Measurements from ENCODE around the gene KCNH8.

The KCNH8 gene

DNA sequence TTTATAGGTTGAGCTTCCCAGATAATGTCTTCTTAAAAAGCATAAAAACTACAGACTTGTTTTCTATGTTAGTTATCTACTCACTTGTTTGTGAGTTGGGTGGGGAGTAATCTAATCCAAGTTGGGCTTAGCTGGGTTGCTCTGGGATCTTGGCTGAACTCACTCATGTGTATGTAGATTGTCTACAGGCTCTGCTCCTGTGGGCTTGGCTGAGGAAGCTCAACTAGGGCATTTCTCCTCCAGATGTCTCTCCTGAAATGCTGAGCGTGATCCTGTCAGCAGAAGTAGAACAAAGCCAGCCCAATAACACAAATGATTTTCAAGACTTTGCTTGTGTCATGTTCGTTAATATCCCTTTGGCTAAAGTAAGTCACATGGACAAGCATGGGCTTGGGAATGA, 17.3 kb downstream of the KCNH8 start:
- H3K4me3 ChIP-seq, result no peak overlapping the region
- no peaks in the 10 kb centered on the region for H3K36me3 ChIP-seq
- no peaks in the 10 kb centered on the region for H4K20me1 ChIP-seq
- H3K27ac ChIP-seq, result no peak overlapping the region
- H3K9me3 ChIP-seq, result no peaks in the 10 kb centered on the region
- TF ChIP-seq Cebpa-rat (IDR thresholded peaks at IDR 0.05), result no peak
- H3K27me3 ChIP-seq, result no peaks in the 10 kb centered on the region
- no peaks in the 10 kb centered on the region for H3K4me1 ChIP-seq
- no peak overlapping the region for H3K4me2 ChIP-seq
- H3K9ac ChIP-seq, result no peak overlapping the region

- Histone ChIP-seq H3K27me3 (no peaks in the 10 kb centered on the region), H3K27ac (no peak overlapping the region), H3K4me1 (no peaks in the 10 kb centered on the region), H3K4me2 (no peak overlapping the region), H4K20me1 (no peaks in the 10 kb centered on the region), H3K36me3 (no peaks in the 10 kb centered on the region), H3K4me3 (no peak overlapping the region), H3K9ac (no peak overlapping the region), H3K9me3 (no peaks in the 10 kb centered on the region)
- TF ChIP-seq Cebpa-rat (IDR thresholded peaks at IDR 0.05), result no peak
Observed at GRCh38 chr3:19171794-19172193, 23.5 kb downstream of the KCNH8 start.

DNA sequence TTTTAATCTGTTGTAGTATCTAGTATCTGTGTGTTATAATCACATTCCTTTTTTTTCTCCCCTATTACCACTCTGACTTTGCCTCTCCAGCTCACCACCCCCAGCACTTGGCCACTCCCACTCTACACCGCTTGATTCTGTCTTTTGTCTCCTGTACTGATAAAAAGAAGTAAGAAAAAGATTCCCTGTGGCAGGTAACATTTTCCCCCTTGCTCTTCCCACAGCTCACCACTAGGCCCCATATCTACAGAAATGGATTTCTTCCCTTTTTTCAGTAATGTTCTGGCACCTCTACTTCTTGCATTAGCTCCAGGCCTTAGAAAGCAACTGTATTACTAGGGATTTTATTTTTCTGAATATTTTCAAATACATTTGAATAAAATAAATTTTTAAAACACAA, 25.6 kb downstream of the KCNH8 start:
- no peak for TF ChIP-seq Cebpa-rat (IDR thresholded peaks at IDR 0.05)
- Histone ChIP-seq H4K20me1 (no peaks in the 10 kb centered on the region), H3K4me3 (no peak overlapping the region), H3K4me1 (no peaks in the 10 kb centered on the region), H3K27me3 (no peaks in the 10 kb centered on the region), H3K9ac (no peak overlapping the region), H3K4me2 (no peak overlapping the region), H3K27ac (no peak overlapping the region), H3K36me3 (no peaks in the 10 kb centered on the region), H3K9me3 (no peaks in the 10 kb centered on the region)

- no peak for TF ChIP-seq Cebpa-rat (IDR thresholded peaks at IDR 0.05)
- no peak overlapping the region for H3K4me3 ChIP-seq
- H3K27me3 ChIP-seq, result no peaks in the 10 kb centered on the region
- no peaks in the 10 kb centered on the region for H4K20me1 ChIP-seq
- no peak overlapping the region for H3K4me2 ChIP-seq
- H3K9me3 ChIP-seq, result no peaks in the 10 kb centered on the region
- H3K36me3 ChIP-seq, result no peaks in the 10 kb centered on the region
- peaks cover 6% of the 10 kb centered on the region; the same call in 1 of the 2 replicates for H3K4me1 ChIP-seq
- no peak overlapping the region for H3K27ac ChIP-seq
- no peak overlapping the region for H3K9ac ChIP-seq
Observed at GRCh38 chr3:19183584-19183983, 35.3 kb downstream of the KCNH8 start.

DNA sequence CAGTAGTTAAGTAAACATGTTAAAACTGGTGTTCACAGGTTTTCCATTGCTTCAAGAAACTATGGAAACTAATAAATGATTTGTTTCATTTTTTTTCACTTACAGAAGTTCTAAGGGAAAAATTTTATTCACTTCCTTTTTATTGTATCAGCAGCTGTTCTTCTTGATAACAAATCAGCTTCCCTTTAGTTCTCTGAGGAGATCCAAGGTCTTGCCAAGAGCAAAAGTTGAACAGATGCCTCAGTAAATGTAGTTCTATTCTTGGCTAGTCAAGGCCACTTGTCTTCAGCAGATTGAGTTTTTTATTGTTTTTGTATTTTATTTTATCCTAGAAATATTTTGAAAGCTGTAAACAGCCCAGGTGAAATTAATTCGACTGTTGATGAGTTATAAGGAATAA, 41.8 kb downstream of the KCNH8 start:
- Histone ChIP-seq H3K27me3 (no peaks in the 10 kb centered on the region), H3K4me3 (no peak overlapping the region), H3K4me2 (no peak overlapping the region), H3K27ac (no peak overlapping the region), H3K4me1 (no peaks in the 10 kb centered on the region), H3K9ac (no peak overlapping the region), H3K36me3 (no peaks in the 10 kb centered on the region), H4K20me1 (no peaks in the 10 kb centered on the region), H3K9me3 (no peaks in the 10 kb centered on the region)
- no peak for TF ChIP-seq Cebpa-rat (IDR thresholded peaks at IDR 0.05)

DNA sequence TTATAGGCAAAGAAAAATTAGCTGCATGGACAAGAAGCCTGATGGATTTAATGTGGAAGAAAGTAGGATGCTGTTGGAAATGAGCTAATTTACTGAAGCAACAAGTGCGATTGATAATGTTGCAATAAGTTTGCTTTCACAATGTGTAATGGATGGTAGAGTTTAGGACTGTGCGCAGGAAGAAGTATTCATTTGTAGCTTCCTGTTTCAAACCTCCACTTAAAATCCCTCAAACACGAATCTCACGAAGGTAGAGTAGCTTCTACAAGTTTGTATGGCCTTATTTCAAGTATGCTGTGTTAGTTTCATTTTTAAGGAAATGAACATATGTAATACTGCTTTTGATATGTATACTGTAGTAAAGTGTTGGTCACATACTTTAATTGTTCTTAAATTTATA, 42.3 kb downstream of the KCNH8 start:
- Histone ChIP-seq H3K9me3 (no peaks in the 10 kb centered on the region), H4K20me1 (no peaks in the 10 kb centered on the region), H3K4me2 (no peak overlapping the region), H3K4me3 (no peak overlapping the region), H3K9ac (no peak overlapping the region), H3K27ac (no peak overlapping the region), H3K27me3 (no peaks in the 10 kb centered on the region), H3K4me1 (no peaks in the 10 kb centered on the region), H3K36me3 (no peaks in the 10 kb centered on the region)
- TF ChIP-seq Cebpa-rat (IDR thresholded peaks at IDR 0.05), result no peak

DNA sequence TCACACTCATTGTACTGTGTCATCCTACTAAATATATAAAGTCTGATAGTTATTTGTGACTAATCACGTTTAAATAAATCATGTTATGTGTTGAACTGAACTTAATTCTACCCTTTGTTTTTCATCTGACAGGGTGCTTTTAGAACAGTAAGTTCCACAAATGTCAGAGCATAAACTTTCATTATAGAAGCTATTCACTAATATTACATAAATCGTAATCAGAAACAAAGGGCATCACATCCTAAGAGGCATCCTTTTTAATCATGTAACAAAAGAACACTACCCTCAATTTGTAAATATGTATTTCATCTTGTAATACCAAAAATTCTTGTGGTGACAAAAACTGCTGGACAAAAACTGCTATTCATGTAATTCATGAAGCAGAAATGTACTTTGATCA, 50.8 kb downstream of the KCNH8 start:
- no peak for TF ChIP-seq Cebpa-rat (IDR thresholded peaks at IDR 0.05)

DNA sequence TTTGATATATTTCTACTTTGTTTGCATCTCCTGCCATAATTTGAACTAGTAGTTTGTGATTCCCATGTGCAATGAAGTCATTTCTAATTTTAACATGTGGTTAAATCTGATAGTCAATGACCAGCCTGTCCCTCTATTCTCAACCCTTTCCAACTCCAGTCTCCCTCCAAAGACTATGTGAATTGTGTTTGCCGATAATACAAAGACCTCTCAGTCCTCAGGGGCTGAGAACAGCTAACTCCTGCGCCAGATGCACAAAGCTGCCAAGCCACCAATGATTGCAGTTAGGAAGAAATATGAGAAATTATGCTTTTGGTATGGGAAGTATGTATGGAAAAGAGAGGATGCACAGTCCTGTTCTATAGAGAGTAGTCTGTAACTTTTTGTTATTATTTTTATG, 54.0 kb downstream of the KCNH8 start:
- no peak overlapping the region for H3K9ac ChIP-seq
- no peaks in the 10 kb centered on the region for H4K20me1 ChIP-seq
- TF ChIP-seq Cebpa-rat (IDR thresholded peaks at IDR 0.05), result no peak
- no peaks in the 10 kb centered on the region for H3K36me3 ChIP-seq
- no peak overlapping the region for H3K27ac ChIP-seq
- H3K27me3 ChIP-seq, result no peaks in the 10 kb centered on the region
- no peak overlapping the region for H3K4me2 ChIP-seq
- H3K9me3 ChIP-seq, result no peaks in the 10 kb centered on the region
- no peaks in the 10 kb centered on the region for H3K4me1 ChIP-seq
- no peak overlapping the region for H3K4me3 ChIP-seq

More for the DNA sequence above, 50.8 kb downstream of the KCNH8 start:
- Histone ChIP-seq H3K27ac (no peak overlapping the region), H3K4me3 (no peak overlapping the region), H3K36me3 (no peaks in the 10 kb centered on the region), H3K9ac (no peak overlapping the region), H3K27me3 (no peaks in the 10 kb centered on the region), H3K4me2 (no peak overlapping the region), H3K4me1 (no peaks in the 10 kb centered on the region), H4K20me1 (no peaks in the 10 kb centered on the region), H3K9me3 (no peaks in the 10 kb centered on the region)

DNA sequence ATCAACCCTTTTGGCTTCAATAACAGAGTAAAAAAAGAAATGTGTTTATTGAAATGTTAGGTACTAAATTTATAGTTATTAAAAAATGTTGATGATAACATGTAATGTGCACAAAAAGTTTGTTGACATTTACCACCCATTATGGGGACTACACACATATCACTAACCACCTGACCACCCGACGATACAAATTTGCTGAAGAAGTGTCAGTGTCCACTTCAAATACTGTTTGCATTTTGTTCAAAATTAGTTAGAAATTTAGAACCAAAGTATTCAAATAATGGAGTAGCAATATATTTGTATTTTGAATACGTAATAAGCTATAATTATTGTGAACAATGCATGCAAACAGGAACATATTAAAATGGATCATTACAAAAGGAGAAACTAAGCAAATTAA, 54.4 kb downstream of the KCNH8 start:
- Histone ChIP-seq H4K20me1 (no peaks in the 10 kb centered on the region), H3K4me2 (no peak overlapping the region), H3K4me1 (no peaks in the 10 kb centered on the region), H3K36me3 (no peaks in the 10 kb centered on the region), H3K4me3 (no peak overlapping the region), H3K27me3 (no peaks in the 10 kb centered on the region), H3K9ac (no peak overlapping the region), H3K9me3 (no peaks in the 10 kb centered on the region), H3K27ac (no peak overlapping the region)
- TF ChIP-seq Cebpa-rat (IDR thresholded peaks at IDR 0.05), result no peak

DNA sequence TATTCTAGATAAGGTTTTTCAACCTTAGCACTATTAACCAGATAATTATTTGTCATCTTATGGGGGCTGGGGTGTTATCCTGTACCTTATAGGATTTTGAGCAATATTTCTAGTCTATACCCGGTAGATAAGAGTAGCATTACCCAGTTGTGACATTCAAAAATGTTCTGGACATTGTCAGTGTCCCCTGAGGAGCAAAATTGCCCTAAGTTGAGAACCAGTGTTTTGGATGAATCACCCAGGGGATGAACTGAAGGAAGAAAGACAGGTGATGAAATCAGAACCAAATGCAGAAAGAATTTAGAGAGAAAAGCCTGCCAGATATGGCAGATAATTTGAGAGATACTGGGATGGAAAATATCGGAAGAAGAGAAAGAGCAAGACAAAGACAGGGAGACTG, 58.2 kb downstream of the KCNH8 start:
- H3K9me3 ChIP-seq, result no peaks in the 10 kb centered on the region
- H3K4me3 ChIP-seq, result no peak overlapping the region
- H3K36me3 ChIP-seq, result no peaks in the 10 kb centered on the region
- H3K27ac ChIP-seq, result no peak overlapping the region
- H3K4me1 ChIP-seq, result no peaks in the 10 kb centered on the region
- no peak for TF ChIP-seq Cebpa-rat (IDR thresholded peaks at IDR 0.05)
- no peaks in the 10 kb centered on the region for H4K20me1 ChIP-seq
- H3K4me2 ChIP-seq, result no peak overlapping the region
- H3K9ac ChIP-seq, result no peak overlapping the region
- H3K27me3 ChIP-seq, result no peaks in the 10 kb centered on the region

DNA sequence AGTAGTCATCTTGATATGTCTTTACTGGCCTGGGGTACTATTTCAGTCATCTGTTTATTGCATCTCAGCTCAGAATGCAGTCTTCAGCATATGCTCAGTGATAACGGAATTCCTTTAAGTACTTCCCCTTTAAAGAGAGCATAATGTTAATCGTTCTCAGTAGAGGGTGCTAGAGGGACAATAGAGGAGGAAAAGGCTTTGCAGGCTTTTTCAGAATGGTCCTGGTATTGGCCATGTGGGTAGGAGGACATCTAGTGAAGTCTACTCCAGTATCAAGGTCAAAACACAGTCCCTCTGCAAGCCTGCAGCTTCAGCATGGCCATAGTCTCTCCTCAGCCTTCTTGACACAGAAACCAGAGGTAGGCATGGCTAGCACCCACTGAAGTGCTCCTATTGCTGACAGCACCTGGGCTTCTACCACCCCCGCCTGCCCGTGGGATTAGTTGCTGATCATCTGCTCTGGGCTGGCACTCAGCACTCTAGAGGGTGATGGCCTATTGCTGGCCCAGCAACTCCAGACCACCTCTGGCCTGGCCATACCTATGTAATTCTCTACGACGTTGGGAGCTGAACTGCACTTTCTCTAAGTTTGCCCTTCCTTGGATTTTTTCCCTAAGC, 65.4 kb downstream of the KCNH8 start:
- Histone ChIP-seq H3K9ac (no peak overlapping the region), H3K27me3 (no peaks in the 10 kb centered on the region), H3K4me3 (no peak overlapping the region), H4K20me1 (no peaks in the 10 kb centered on the region), H3K27ac (no peak overlapping the region), H3K4me2 (no peak overlapping the region), H3K36me3 (no peaks in the 10 kb centered on the region), H3K4me1 (no peaks in the 10 kb centered on the region), H3K9me3 (no peaks in the 10 kb centered on the region)
- no peak for TF ChIP-seq Cebpa-rat (IDR thresholded peaks at IDR 0.05)
